WERI-Rb-1 (cell line): Measurements from ENCODE around the gene MYBPC2.

Experiments used
- DNase-seq: peaks from one replicate; pipeline ENCODE4 v3.0.0-alpha.2; 2020
- H3K27ac ChIP-seq: fragments of 250-450 bp; sonication (Bioruptor Pico); 2 replicates; pipeline ENCODE4 v1.5.1; 2020; ENCODE audit warnings: mild to moderate bottlenecking, moderate library complexity
- H3K27me3 ChIP-seq: fragments of 250-450 bp; sonication (Bioruptor Pico); 2 replicates; pipeline ENCODE4 v1.5.1; 2021; ENCODE audit warnings: mild to moderate bottlenecking, low read depth, moderate library complexity; ENCODE audit not compliant: insufficient read depth, severe bottlenecking
- H3K36me3 ChIP-seq: fragments of 250-450 bp; sonication (Bioruptor Pico); 2 replicates; pipeline ENCODE4 v1.5.1; 2020; ENCODE audit warnings: mild to moderate bottlenecking, moderate library complexity
- H3K4me3 ChIP-seq: 2 replicates; pipeline ENCODE4 v1.5.1; 2011; ENCODE audit warnings: low read depth, mild to moderate bottlenecking, control low read depth, low read length
- H3K9me3 ChIP-seq: fragments of 250-450 bp; sonication (Bioruptor Pico); 2 replicates; pipeline ENCODE4 v1.5.1; 2021; ENCODE audit warnings: mild to moderate bottlenecking, moderate library complexity; ENCODE audit not compliant: severe bottlenecking
- CTCF ChIP-seq: IDR thresholded peaks from 2 replicates; pipeline ENCODE4 v1.5.1; 2011; ENCODE audit warnings: low read depth, mild to moderate bottlenecking, control low read depth, inconsistent platforms, low read length

MYBPC2 gene

GRCh38 chr19:50509366-50509765 lies 76.7 kb downstream of the MYBPC2 start:
- Histone ChIP-seq H3K9me3 (no peaks in the 10 kb centered on the region), H3K4me3 (no peak overlapping the region), H3K27ac (no peak overlapping the region), H3K36me3 (no peaks in the 10 kb centered on the region), H3K27me3 (no peaks in the 10 kb centered on the region)
- DNase-seq: no peak
- no peak for TF ChIP-seq CTCF

- no peak for TF ChIP-seq CTCF
- Histone ChIP-seq H3K27ac (no peak overlapping the region), H3K4me3 (peak overlapping the region; percentile 71), H3K27me3 (no peaks in the 10 kb centered on the region), H3K9me3 (no peaks in the 10 kb centered on the region), H3K36me3 (no peaks in the 10 kb centered on the region)
- DNase-seq: no peak
These were observed 77.5 kb downstream of the MYBPC2 start for GRCh38 chr19:50510121-50510670.

- DNase-seq: no peak
- peak overlapping the region; percentile 38 for H3K27ac ChIP-seq
- H3K27me3 ChIP-seq: no peaks in the 10 kb centered on the region
- peak overlapping the region; percentile 71 for H3K4me3 ChIP-seq
- TF ChIP-seq CTCF: no peak
- no peaks in the 10 kb centered on the region for H3K36me3 ChIP-seq
- no peaks in the 10 kb centered on the region for H3K9me3 ChIP-seq
These were observed 78.0 kb downstream of the MYBPC2 start for GRCh38 chr19:50510700-50511068.

GRCh38 chr19:50511069-50511822 lies 78.6 kb downstream of the MYBPC2 start, which contains the start of gene JOSD2:
TSS of gene JOSD2 (minus strand) at chr19:50511191. CDS start at chr19:50510431, 760 bp downstream.
- peak within 1 kb of the TSS; percentile 70 for H3K27ac ChIP-seq
- H3K27me3 ChIP-seq: no peaks in the 10 kb centered on the region
- H3K4me3 ChIP-seq: peak within 1 kb of the TSS; percentile 71
- H3K36me3 ChIP-seq: peaks cover 3% of the 10 kb centered on the region; the same call in 1 of the 2 replicates
- TF ChIP-seq CTCF: no peak
- no peaks in the 10 kb centered on the region for H3K9me3 ChIP-seq
- DNase-seq: peak; percentile 99

GRCh38 chr19:50512112-50512998 lies 79.7 kb downstream of the MYBPC2 start:
- Histone ChIP-seq H3K36me3 (peaks cover 9% of the 10 kb centered on the region), H3K27ac (peak overlapping the region; percentile 22; the same call in 1 of the 2 replicates), H3K27me3 (no peaks in the 10 kb centered on the region), H3K4me3 (no peak overlapping the region; the same call in 1 of the 2 replicates), H3K9me3 (no peaks in the 10 kb centered on the region)
- no peak for TF ChIP-seq CTCF
- DNase-seq: no peak
